OCI-LY3 (cell line): ENCODE results near the gene CSRP1.

ENCODE experiments used
- CTCF ChIP-seq: fragments of 200-600, 300-600 bp; sonication (generic); IDR thresholded peaks from 2 replicates; pipeline ENCODE4 v1.5.1; 2014; ENCODE audit warnings: antibody characterized with exemption, low read length, low read depth
- EZH2phosphoT487 ChIP-seq: fragments of 200-600 bp; shearing (Covaris generic); IDR thresholded peaks from 2 replicates; pipeline ENCODE4 v1.6.1; 2018; ENCODE audit warnings: antibody characterized with exemption, mixed run types, low read depth

- TF ChIP-seq CTCF (no peak), EZH2phosphoT487 (no peak)
These were observed 21.0 kb upstream of the CSRP1 start for GRCh38 chr1:201527879-201528278.
